KOPT-K1 (cell line): ENCODE measurements around the gene DUSP23.

Source experiments
- H3K27ac ChIP-seq: fragments of 200-600 bp; sonication (generic); 2 replicates; pipeline ENCODE4 v1.5.1; 2016; ENCODE audit warnings: antibody characterized with exemption, mild to moderate bottlenecking, low read depth, low read length; ENCODE audit not compliant: poor library complexity, severe bottlenecking
- H3K36me3 ChIP-seq: fragments of 200-600 bp; sonication (generic); 2 replicates; pipeline ENCODE4 v1.5.1; 2017; ENCODE audit warnings: antibody characterized with exemption, mild to moderate bottlenecking, low read length, moderate library complexity; ENCODE audit not compliant: insufficient read depth
- H3K9me3 ChIP-seq: fragments of 200-600 bp; sonication (generic); 2 replicates; pipeline ENCODE4 v1.5.1; 2017; ENCODE audit warnings: antibody characterized with exemption, low read length, mild to moderate bottlenecking; ENCODE audit not compliant: insufficient read depth, poor library complexity, severe bottlenecking

The DUSP23 gene

DNA sequence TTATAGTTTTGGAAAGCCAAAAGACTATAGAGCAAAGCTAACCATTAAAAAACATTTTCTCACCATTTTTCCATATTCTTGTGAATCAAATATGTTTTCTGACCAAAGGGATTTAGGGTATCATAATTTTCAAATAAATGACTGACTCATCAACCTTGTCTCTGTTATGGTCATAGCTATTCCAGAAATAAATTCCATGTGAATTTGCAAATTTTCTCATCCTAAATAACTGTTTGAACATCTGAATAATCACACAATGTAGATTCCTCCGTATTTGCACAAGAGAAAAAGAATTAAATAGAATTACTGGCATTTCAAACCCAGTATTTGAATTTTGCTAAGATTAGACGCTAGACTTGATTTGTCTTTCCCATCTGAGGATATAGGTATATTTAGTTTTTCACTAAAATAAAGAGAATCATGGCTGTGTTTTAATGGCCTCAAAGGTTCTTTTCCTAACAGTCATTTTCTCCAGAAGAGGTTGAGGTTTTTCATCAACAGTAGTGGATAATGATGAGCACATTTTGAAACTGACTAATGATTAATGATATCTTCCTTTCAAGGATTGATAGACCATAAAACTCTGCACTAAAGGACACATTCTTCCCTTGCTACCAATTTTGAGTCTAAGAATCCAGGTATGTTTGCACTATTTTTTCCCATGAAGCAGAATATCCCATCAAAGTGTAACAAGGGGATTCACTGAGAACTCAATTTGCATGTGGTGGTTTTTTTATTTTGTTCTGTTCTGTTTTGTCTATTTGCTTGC lies 9.5 kb upstream of the DUSP23 start:
- H3K9me3 ChIP-seq, result no peaks in the 10 kb centered on the region
- no peaks in the 10 kb centered on the region for H3K36me3 ChIP-seq
- H3K27ac ChIP-seq, result no peak overlapping the region

GRCh38 chr1:159774465-159774864 lies 6.3 kb upstream of the DUSP23 start:
- H3K9me3 ChIP-seq, result no peaks in the 10 kb centered on the region
- no peak overlapping the region for H3K27ac ChIP-seq
- H3K36me3 ChIP-seq, result no peaks in the 10 kb centered on the region

DNA sequence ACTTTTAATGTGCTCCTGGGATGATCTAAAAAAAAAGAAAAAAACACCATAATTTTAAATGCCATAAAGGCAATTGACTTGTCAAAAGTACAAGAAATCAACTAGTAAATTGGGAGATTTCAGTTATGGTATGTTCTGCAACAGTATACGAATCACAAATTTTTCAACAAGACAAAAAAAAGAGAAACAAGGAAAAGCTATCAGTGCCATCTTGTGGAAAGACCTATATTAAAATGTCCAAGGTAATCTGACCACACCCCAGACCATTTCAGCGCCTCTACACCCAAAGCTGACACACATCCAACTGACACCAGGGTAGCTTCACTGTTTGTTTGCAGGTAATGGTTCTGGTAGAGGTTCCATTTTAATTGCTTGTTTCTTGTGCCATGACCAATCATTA lies 5.0 kb upstream of the DUSP23 start:
- Histone ChIP-seq H3K9me3 (no peaks in the 10 kb centered on the region), H3K27ac (no peak overlapping the region), H3K36me3 (no peaks in the 10 kb centered on the region)

- H3K9me3 ChIP-seq, result no peaks in the 10 kb centered on the region
- no peak overlapping the region for H3K27ac ChIP-seq
- H3K36me3 ChIP-seq, result no peaks in the 10 kb centered on the region
Observed at GRCh38 chr1:159778266-159778665, 2.5 kb upstream of the DUSP23 start.

- no peaks in the 10 kb centered on the region for H3K36me3 ChIP-seq
- no peak overlapping the region for H3K27ac ChIP-seq
- H3K9me3 ChIP-seq, result no peaks in the 10 kb centered on the region
Observed at GRCh38 chr1:159779403-159779851, 1.3 kb upstream of the DUSP23 start.

DNA sequence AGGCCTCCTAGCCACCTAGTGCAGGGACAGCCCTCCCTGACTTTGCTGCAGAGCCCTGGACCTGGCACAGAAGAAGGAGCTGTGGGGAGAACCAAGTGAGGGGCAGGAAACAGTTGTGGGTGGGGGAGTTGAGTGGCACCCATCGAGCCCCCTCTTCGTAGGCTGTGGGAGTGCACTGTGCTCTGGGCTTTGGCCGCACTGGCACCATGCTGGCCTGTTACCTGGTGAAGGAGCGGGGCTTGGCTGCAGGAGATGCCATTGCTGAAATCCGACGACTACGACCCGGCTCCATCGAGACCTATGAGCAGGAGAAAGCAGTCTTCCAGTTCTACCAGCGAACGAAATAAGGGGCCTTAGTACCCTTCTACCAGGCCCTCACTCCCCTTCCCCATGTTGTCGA lies 1.2 kb downstream of the DUSP23 start:
- no peak overlapping the region for H3K27ac ChIP-seq
- H3K9me3 ChIP-seq, result no peaks in the 10 kb centered on the region
- no peaks in the 10 kb centered on the region for H3K36me3 ChIP-seq

GRCh38 chr1:159783724-159784123 lies 3.0 kb downstream of the DUSP23 start:
- no peaks in the 10 kb centered on the region for H3K9me3 ChIP-seq
- H3K27ac ChIP-seq, result no peak overlapping the region
- H3K36me3 ChIP-seq, result no peaks in the 10 kb centered on the region

DNA sequence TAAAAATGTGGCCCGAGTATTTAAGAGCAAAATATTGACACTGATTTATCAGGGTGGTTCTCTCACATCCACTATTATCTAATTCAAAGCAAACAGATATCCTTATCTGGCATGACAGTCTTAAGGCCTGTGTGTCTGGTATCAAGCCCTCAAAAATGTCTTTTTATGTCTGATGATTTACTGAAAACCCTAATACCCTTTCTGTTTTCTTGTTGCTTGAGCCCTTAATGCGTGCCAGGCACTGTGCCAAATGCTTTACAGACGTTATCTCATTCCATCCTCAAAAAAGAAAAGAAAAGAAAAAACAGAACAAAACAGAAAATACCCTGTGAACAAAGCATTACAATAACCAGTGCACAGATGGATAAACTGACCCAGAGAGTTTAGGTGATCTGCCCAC lies 5.7 kb downstream of the DUSP23 start:
- Histone ChIP-seq H3K9me3 (no peaks in the 10 kb centered on the region), H3K27ac (no peak overlapping the region), H3K36me3 (no peaks in the 10 kb centered on the region)

DNA sequence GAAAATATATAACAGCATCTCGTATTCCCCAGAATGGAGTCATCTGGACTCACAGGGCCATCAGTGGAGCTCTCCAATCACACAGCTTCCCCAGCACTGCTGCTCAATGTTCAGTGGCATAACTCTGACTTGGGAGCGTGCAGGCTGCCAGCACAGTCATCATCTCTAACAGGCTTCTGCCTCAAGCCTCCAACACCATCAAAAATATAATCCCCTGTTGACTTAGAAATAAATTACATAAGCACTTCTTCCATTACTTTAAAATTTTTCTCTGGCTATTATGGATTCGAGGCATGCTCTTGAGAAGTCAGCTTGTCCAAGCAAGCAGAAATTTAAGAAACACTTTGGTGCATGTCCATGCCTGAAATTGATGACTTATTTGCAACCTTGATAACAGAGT lies 6.2 kb downstream of the DUSP23 start:
- no peaks in the 10 kb centered on the region for H3K36me3 ChIP-seq
- no peak overlapping the region for H3K27ac ChIP-seq

DNA sequence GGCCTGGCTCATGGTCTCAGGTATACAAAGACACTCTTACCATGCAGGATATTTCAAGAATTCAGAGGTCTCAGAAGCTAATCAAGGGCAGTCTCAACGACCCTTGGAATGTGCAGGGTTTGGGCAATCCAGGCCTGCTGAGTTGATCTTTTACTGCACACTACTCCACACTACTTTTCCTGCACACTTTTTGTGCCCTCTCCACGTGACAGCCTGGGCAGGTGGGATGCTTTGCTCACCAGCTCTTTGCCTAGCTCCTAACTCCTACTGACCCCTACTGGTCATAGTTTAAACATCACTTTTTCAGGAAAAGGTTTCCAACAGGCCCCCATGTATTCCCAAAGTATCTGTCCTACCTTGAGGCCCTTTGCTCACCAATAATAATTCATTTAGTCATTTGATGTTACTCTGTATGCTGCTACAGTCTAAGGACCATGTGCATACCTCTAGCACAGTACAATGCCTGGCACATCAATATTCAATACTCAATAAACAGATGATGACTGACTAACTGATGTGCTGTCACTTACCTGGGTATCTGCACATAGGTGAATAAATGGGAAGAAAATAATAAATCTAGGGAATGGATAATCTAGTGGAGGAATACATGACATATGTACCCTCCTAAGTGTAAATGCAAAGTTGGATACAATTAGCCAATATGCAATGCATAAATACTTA lies 9.6 kb downstream of the DUSP23 start:
- no peaks in the 10 kb centered on the region for H3K36me3 ChIP-seq

More for the DNA sequence above, 6.2 kb downstream of the DUSP23 start:
- H3K9me3 ChIP-seq, result no peaks in the 10 kb centered on the region

GRCh38 chr1:159791031-159791430 lies 10.3 kb downstream of the DUSP23 start:
- Histone ChIP-seq H3K27ac (no peak overlapping the region), H3K9me3 (no peaks in the 10 kb centered on the region), H3K36me3 (no peaks in the 10 kb centered on the region)

More for the DNA sequence above, 9.6 kb downstream of the DUSP23 start:
- H3K27ac ChIP-seq, result no peak overlapping the region
- H3K9me3 ChIP-seq, result no peaks in the 10 kb centered on the region

- Histone ChIP-seq H3K27ac (no peak overlapping the region), H3K9me3 (no peaks in the 10 kb centered on the region), H3K36me3 (no peaks in the 10 kb centered on the region)
Observed at GRCh38 chr1:159791461-159791860, 10.7 kb downstream of the DUSP23 start.

DNA sequence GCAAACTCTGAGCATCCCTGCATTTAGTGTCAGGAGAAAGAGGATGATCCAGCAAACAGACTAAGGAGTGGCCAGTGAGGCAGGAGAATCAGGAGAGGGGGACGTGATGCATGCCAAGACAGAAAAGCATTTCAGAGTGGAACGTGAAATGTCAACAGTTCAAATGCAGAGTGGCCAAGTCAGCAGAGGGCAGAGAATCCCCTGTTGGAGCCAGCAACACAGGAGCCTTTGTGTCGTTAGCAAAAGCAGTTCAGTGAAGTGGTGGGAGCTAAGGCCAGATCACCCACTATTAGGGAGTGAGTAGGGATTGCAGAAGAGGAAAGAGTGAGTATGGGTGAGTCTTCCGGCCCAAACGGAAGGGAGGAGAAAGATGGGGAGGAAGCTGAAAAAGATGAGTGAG lies 14.8 kb downstream of the DUSP23 start:
- H3K9me3 ChIP-seq, result no peaks in the 10 kb centered on the region
- no peak overlapping the region for H3K27ac ChIP-seq
- no peaks in the 10 kb centered on the region for H3K36me3 ChIP-seq

- H3K9me3 ChIP-seq, result no peaks in the 10 kb centered on the region
- no peak overlapping the region for H3K27ac ChIP-seq
- H3K36me3 ChIP-seq, result no peaks in the 10 kb centered on the region
Observed at GRCh38 chr1:159798893-159799292, 18.1 kb downstream of the DUSP23 start.

DNA sequence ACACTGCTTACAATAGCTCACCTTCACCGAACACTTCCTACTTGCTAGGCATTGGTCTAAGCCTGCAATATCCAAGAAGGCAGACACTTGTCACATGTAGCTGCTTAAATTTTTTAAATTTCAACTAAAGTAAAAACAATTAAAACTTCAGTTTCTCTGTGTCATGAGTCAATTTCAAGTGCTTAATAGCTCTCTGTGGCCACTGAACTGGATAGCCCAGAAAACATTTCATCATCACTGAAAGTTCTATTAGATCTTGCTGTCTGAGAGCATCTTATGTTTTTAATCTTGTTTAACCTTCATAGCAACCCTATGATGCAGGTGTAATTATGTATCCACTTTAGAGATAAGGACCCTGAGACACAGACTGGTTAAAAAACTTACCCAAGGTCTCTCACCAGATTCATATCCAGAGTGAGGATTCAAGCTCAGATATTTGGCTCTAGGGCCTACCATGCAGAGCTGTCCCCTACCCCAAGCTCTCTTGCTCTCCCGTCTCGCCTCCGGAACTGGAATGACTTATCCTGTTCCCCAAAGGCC lies 18.8 kb downstream of the DUSP23 start:
- Histone ChIP-seq H3K27ac (no peak overlapping the region), H3K9me3 (no peaks in the 10 kb centered on the region), H3K36me3 (no peaks in the 10 kb centered on the region)
